Gastroesophageal sphincter (tissue), 3 donors: ENCODE measurements around the gene THRB.

Experiments
- POLR2AphosphoS5 ChIP-seq: sonication (generic); formaldehyde crosslinking; IDR thresholded peaks from one replicate; pipeline ENCODE4 v1.6.1; 2017; ENCODE audit warnings: antibody characterized with exemption
- TF ChIP-seq, protein P1 (sequence below), 4 experiments: fragments of 200-600 bp in 2 of 4; fragments of 450-650 bp in 2 of 4; sonication (generic) in 1 of 4; IDR thresholded peaks; one replicate each; pipeline ENCODE4 v1.5.1; 2017 to 2019; ENCODE audit warnings: antibody characterized with exemption in 4 of 4, mild to moderate bottlenecking in 2 of 4, moderate library complexity in 2 of 4

DNA sequence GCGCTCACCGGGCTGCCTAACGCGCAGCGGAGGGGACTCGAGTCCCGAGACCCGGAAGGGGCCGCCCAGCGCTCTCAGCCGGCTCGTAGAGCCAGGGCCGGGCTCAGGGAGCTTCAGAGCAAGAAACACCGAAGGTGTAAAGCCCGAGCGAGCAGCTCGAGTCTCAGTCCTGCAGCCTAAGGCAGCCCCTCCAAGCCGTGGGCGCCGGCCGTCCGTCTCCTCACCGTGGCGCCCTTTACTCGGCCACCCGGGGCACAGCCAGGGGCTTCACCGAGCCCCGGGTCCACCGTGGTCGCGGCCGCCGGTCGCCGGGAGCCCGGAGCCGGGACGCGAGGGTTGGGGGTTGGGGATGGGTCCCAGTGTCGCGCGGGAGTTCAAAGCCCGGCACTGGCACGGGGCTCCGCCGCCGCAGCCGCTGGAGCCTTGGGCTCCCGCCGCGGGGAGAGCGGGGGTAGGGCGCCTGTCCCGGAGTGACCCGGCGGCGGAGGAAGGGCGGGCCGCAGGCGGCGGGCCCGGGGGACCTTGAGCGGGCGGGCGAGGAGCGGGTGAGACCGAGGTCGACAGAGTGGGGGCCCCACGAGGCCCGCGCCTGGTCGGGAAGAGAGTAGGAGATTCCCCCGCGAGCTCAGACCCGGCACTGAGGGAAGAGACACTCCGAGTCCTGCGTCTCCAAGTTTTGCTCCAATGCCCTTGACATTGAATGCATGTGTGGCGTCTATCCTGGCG lies 26.9 kb upstream of the THRB start:
- TF ChIP-seq, protein P1, sequence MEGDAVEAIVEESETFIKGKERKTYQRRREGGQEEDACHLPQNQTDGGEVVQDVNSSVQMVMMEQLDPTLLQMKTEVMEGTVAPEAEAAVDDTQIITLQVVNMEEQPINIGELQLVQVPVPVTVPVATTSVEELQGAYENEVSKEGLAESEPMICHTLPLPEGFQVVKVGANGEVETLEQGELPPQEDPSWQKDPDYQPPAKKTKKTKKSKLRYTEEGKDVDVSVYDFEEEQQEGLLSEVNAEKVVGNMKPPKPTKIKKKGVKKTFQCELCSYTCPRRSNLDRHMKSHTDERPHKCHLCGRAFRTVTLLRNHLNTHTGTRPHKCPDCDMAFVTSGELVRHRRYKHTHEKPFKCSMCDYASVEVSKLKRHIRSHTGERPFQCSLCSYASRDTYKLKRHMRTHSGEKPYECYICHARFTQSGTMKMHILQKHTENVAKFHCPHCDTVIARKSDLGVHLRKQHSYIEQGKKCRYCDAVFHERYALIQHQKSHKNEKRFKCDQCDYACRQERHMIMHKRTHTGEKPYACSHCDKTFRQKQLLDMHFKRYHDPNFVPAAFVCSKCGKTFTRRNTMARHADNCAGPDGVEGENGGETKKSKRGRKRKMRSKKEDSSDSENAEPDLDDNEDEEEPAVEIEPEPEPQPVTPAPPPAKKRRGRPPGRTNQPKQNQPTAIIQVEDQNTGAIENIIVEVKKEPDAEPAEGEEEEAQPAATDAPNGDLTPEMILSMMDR (IDR thresholded peaks at IDR 0.05): peak in 2 of 4 experiments; percentile 30 to 53
- TF ChIP-seq POLR2AphosphoS5: peak; percentile 9
